PC-9 (cell line): Measurements from ENCODE around the gene SPI1. TPM values are rescaled to one million over a fixed set of nuclear protein-coding genes. Genes with fewer than 3 reads are reported as not detected.
A peak's percentile ranks its signal among the peaks of the same experiment; 100 is the strongest.

Source experiments
- BruUV-seq: library from RNA; stranded (reverse); fragments of 400-500 nt; replicated peaks from 2 replicates; lab custom pipeline; 2021; lab: Mats Ljungman, UMichigan
- CTCF ChIA-PET: fragments of 300-600 bp; sonication (Branson Sonifier 250); formaldehyde crosslinking; loops from one replicate; lab custom pipeline; 2022; ENCODE audit warnings: antibody characterized with exemption; lab: Charles Lee
- POLR2A ChIA-PET: fragments of 300-600 bp; sonication (Branson Sonifier 250); formaldehyde crosslinking; loops from one replicate; lab custom pipeline; 2022; ENCODE audit warnings: antibody characterized with exemption; ENCODE audit not compliant: unreplicated experiment; lab: Charles Lee
- DNase-seq, 2 experiments: peaks; one replicate each; pipeline versions ENCODE4 v3.0.0 to v3.0.0-alpha.2; 2015 to 2022; ENCODE audit warnings: mixed read lengths in 1 of 2
- H2AFZ ChIP-seq: fragments of 200-600 bp; sonication (generic); 2 replicates; pipeline ENCODE4 v1.8.1; 2017; ENCODE audit warnings: antibody characterized with exemption
- H3F3A ChIP-seq: fragments of 200-600 bp; sonication (generic); 2 replicates; pipeline ENCODE4 v1.8.1; 2017; ENCODE audit warnings: antibody characterized with exemption, mild to moderate bottlenecking, low read depth; ENCODE audit not compliant: insufficient read depth
- H3K27ac ChIP-seq: fragments of 200-600 bp; sonication (generic); 2 replicates; pipeline ENCODE4 v1.6.1; 2016; ENCODE audit warnings: mixed run types
- H3K27me3 ChIP-seq: fragments of 200-600 bp; sonication (generic); 2 replicates; pipeline ENCODE4 v1.6.1; 2016; ENCODE audit warnings: low read depth, mixed run types; ENCODE audit not compliant: insufficient read depth
- H3K36me3 ChIP-seq: fragments of 200-600 bp; sonication (generic); 2 replicates; pipeline ENCODE4 v1.6.1; 2016; ENCODE audit warnings: low read depth, mixed run types
- H3K4me1 ChIP-seq: fragments of 200-600 bp; sonication (generic); replicated peaks from 2 replicates; pipeline ENCODE4 v1.6.1; 2016; ENCODE audit warnings: mixed run types; ENCODE audit not compliant: insufficient read depth
- H3K4me2 ChIP-seq: fragments of 200-600 bp; sonication (generic); 2 replicates; pipeline ENCODE4 v1.6.1; 2017; ENCODE audit warnings: mixed run types
- H3K4me3 ChIP-seq: fragments of 200-600 bp; sonication (generic); 2 replicates; pipeline ENCODE4 v1.6.1; 2016; ENCODE audit warnings: mixed run types
- H3K79me2 ChIP-seq: fragments of 200-600 bp; sonication (generic); 2 replicates; pipeline ENCODE4 v1.6.1; 2017; ENCODE audit warnings: low read depth, mixed run types
- H3K9me2 ChIP-seq: fragments of 200-600 bp; sonication (generic); 2 replicates; pipeline ENCODE4 v1.8.1; 2017; ENCODE audit warnings: mild to moderate bottlenecking; ENCODE audit not compliant: insufficient read depth
- H3K9me3 ChIP-seq: fragments of 200-600 bp; sonication (generic); 2 replicates; pipeline ENCODE4 v1.8.1; 2016; ENCODE audit warnings: low read depth; ENCODE audit not compliant: insufficient read depth
- H4K20me1 ChIP-seq: fragments of 200-600 bp; sonication (generic); 2 replicates; pipeline ENCODE4 v1.8.1; 2017; ENCODE audit not compliant: insufficient read depth
- CTCF ChIP-seq: fragments of 200-600 bp; sonication (generic); conservative IDR thresholded peaks from 2 replicates; pipeline ENCODE4 v1.6.1; 2017; ENCODE audit warnings: mixed run types, antibody characterized with exemption, mild to moderate bottlenecking, moderate library complexity
- EZH2 ChIP-seq: fragments of 200-600 bp; sonication (generic); IDR thresholded peaks from 2 replicates; pipeline ENCODE4 v1.8.0; 2017; ENCODE audit warnings: antibody characterized with exemption, low read depth
- intact Hi-C: fragments of 100-400 bp; cut with micrococcal nuclease; formaldehyde crosslinking; loops from one replicate; pipeline ENCODE4 v1.10.0; 2022; ENCODE audit not compliant: unreplicated experiment
- total RNA-seq: library from RNA; stranded (reverse); gene quantifications from 2 replicates; pipeline ENCODE4 v1.2.3, GENCODE V29; 2021

Gene SPI1
- total RNA-seq, 1 experiment from 2014 or later, result not detected

GRCh38 chr11:47400768-47401279 is 22.5 kb upstream of the SPI1 start:
- H3K4me2 ChIP-seq, result no peak overlapping the region
- no peaks in the 10 kb centered on the region for H3K9me3 ChIP-seq
- H3K36me3 ChIP-seq, result no peaks in the 10 kb centered on the region
- no peaks in the 10 kb centered on the region for H3K9me2 ChIP-seq
- ChIA-PET POLR2A (no interaction called here), CTCF (no interaction called here)
- no peak overlapping the region for H2AFZ ChIP-seq
- no peaks in the 10 kb centered on the region for H4K20me1 ChIP-seq
- no TSS peak for BruUV-seq
- H3F3A ChIP-seq, result peaks cover 11% of the 10 kb centered on the region
- H3K27ac ChIP-seq, result no peak overlapping the region
- TF ChIP-seq CTCF (no peak), EZH2 (no peak)
- DNase-seq, result peak in 1 of 2 experiments; percentile 33
- no peaks in the 10 kb centered on the region for H3K79me2 ChIP-seq
- H3K4me3 ChIP-seq, result no peak overlapping the region
- no peaks in the 10 kb centered on the region for H3K27me3 ChIP-seq
- H3K4me1 ChIP-seq, result no peaks in the 10 kb centered on the region
- intact Hi-C loops, result no loop called here

- H3F3A ChIP-seq, result peaks cover 11% of the 10 kb centered on the region
- H4K20me1 ChIP-seq, result no peaks in the 10 kb centered on the region
- H3K4me2 ChIP-seq, result peak overlapping the region; percentile 58
- no peaks in the 10 kb centered on the region for H3K9me2 ChIP-seq
- no peaks in the 10 kb centered on the region for H3K9me3 ChIP-seq
- BruUV-seq, result no TSS peak
- TF ChIP-seq CTCF (no peak), EZH2 (no peak)
- H3K27ac ChIP-seq, result no peak overlapping the region
- H3K4me1 ChIP-seq, result no peaks in the 10 kb centered on the region
- no peaks in the 10 kb centered on the region for H3K36me3 ChIP-seq
- H2AFZ ChIP-seq, result no peak overlapping the region
- ChIA-PET POLR2A (no interaction called here), CTCF (no interaction called here)
- peak overlapping the region; percentile 36; the same call in 1 of the 2 replicates for H3K4me3 ChIP-seq
- intact Hi-C loops, result no loop called here
- no peaks in the 10 kb centered on the region for H3K27me3 ChIP-seq
- no peaks in the 10 kb centered on the region for H3K79me2 ChIP-seq
- DNase-seq, result no peak
Measured at GRCh38 chr11:47399860-47400767, 21.8 kb upstream of the SPI1 start.

- Histone ChIP-seq H3K4me1 (no peaks in the 10 kb centered on the region), H3K9me3 (no peaks in the 10 kb centered on the region), H3K9me2 (no peaks in the 10 kb centered on the region), H4K20me1 (no peaks in the 10 kb centered on the region), H3F3A (peaks cover 11% of the 10 kb centered on the region), H3K36me3 (no peaks in the 10 kb centered on the region), H3K4me2 (no peak overlapping the region), H3K79me2 (no peaks in the 10 kb centered on the region), H3K27ac (no peak overlapping the region), H2AFZ (no peak overlapping the region), H3K27me3 (no peaks in the 10 kb centered on the region), H3K4me3 (no peak overlapping the region)
- TF ChIP-seq CTCF (no peak), EZH2 (no peak)
- no peak for DNase-seq
- POLR2A ChIA-PET, result no interaction called here
- intact Hi-C loops, result no loop called here
- CTCF ChIA-PET, result no interaction called here
- BruUV-seq, result no TSS peak
Measured at GRCh38 chr11:47398551-47398950, 20.2 kb upstream of the SPI1 start.
